Right lobe of liver (tissue), 4 donors: ENCODE data around the gene WASF3.

ENCODE experiments used
- CTCF ChIP-seq, 4 donors: fragments of 200-600 bp in 3 of 4; fragments of 450-650 bp in 1 of 4; IDR thresholded peaks; one replicate each; pipeline versions ENCODE4 v1.5.1 to v1.8.0; 2016 to 2022; ENCODE audit warnings: antibody characterized with exemption in 4 of 4, mild to moderate bottlenecking in 2 of 4
- POLR2A ChIP-seq: fragments of 450-650 bp; IDR thresholded peaks from one replicate; pipeline ENCODE4 v1.6.1; 2017; ENCODE audit warnings: antibody characterized with exemption, mild to moderate bottlenecking
- donor health status: DM: no; HTN: no; CAD: no.
- donor health status: DM: no; HTN: no; CAD: no.
- donor health status: DM: no; HTN: yes; CAD: no.

DNA sequence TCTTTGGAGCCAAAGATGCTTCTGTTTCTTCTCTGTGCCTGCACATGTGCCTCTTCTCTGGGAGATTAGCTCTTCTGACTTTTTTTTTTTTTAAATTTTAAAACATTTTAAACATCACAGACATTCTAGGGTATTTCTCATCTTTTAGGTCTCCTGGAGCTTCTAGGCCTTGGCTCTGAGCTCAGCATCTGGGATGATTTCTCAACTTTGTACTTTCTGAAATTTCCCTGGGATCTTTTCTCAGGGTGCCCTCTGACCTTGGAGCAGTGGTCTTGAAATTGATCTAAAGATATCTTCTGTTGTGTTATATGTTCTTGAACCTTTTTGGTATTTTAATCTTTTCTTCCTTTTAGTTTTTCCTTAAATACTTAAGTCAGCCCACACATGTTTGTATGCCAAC lies 6.2 kb downstream of the WASF3 start:
- TF ChIP-seq CTCF (IDR thresholded peaks at IDR 0.05): no peak
- TF ChIP-seq POLR2A: no peak
